ENCODE measurements around the gene NADSYN1.

Gene NADSYN1

GRCh38 chr11:71458146-71459070, 5.4 kb downstream of the NADSYN1 start:
- no peaks in the 10 kb centered on the region for H3K27me3 ChIP-seq (ENCODE audit: control insufficient read depth, low read length)
- peaks cover 75% of the 10 kb centered on the region for H3K36me3 ChIP-seq (ENCODE audit: control insufficient read depth, low read length)
- H4K20me1 ChIP-seq (ENCODE audit: control insufficient read depth, insufficient read depth, low read depth, low read length): peaks cover 11% of the 10 kb centered on the region; the same call in 1 of the 2 replicates
- no peaks in the 10 kb centered on the region for H3F3A ChIP-seq (ENCODE audit: control insufficient read depth, insufficient read depth)
- TF ChIP-seq EZH2phosphoT487 (IDR thresholded peaks at IDR 0.05; ENCODE audit: borderline replicate concordance, low read length) (no peak), CTCF (IDR thresholded peaks at IDR 0.05; ENCODE audit: low read depth, low read length, poor library complexity, severe bottlenecking) (no peak)
- no peak overlapping the region for H3K4me3 ChIP-seq (ENCODE audit: low read length)
- H3K9me2 ChIP-seq (replicated peaks; ENCODE audit: control insufficient read depth, low read length): no peaks in the 10 kb centered on the region
- peaks cover 22% of the 10 kb centered on the region for H3K79me2 ChIP-seq (ENCODE audit: control insufficient read depth, low read length)
- H3K4me1 ChIP-seq (ENCODE audit: control insufficient read depth, low read length): peaks cover 11% of the 10 kb centered on the region
- no peak overlapping the region for H3K4me2 ChIP-seq (ENCODE audit: low read length)
- no peak overlapping the region for H3K27ac ChIP-seq (ENCODE audit: low read depth, low read length)
- H3K9me3 ChIP-seq (ENCODE audit: control insufficient read depth, insufficient read depth, low read length): no peaks in the 10 kb centered on the region

- no peak overlapping the region for H3K4me3 ChIP-seq (ENCODE audit: low read length)
- H3K36me3 ChIP-seq (ENCODE audit: control insufficient read depth, low read length): peaks cover 82% of the 10 kb centered on the region
- TF ChIP-seq CTCF (IDR thresholded peaks at IDR 0.05; ENCODE audit: low read depth, low read length, poor library complexity, severe bottlenecking): no peak
- TF ChIP-seq EZH2phosphoT487 (IDR thresholded peaks at IDR 0.05; ENCODE audit: borderline replicate concordance, low read length): no peak
- H3K4me1 ChIP-seq (ENCODE audit: control insufficient read depth, low read length): peaks cover 6% of the 10 kb centered on the region
- H3F3A ChIP-seq (ENCODE audit: control insufficient read depth, insufficient read depth): no peaks in the 10 kb centered on the region
- H4K20me1 ChIP-seq (ENCODE audit: control insufficient read depth, insufficient read depth, low read depth, low read length): peaks cover 11% of the 10 kb centered on the region; the same call in 1 of the 2 replicates
- peaks cover 14% of the 10 kb centered on the region for H3K79me2 ChIP-seq (ENCODE audit: control insufficient read depth, low read length)
- no peak overlapping the region for H3K27ac ChIP-seq (ENCODE audit: low read depth, low read length)
- no peaks in the 10 kb centered on the region for H3K9me3 ChIP-seq (ENCODE audit: control insufficient read depth, insufficient read depth, low read length)
- no peaks in the 10 kb centered on the region for H3K27me3 ChIP-seq (ENCODE audit: control insufficient read depth, low read length)
- no peaks in the 10 kb centered on the region for H3K9me2 ChIP-seq (replicated peaks; ENCODE audit: control insufficient read depth, low read length)
- no peak overlapping the region for H3K4me2 ChIP-seq (ENCODE audit: low read length)
These were observed 6.2 kb downstream of the NADSYN1 start for GRCh38 chr11:71459076-71459766.

GRCh38 chr11:71459767-71460320, 6.8 kb downstream of the NADSYN1 start:
- Histone ChIP-seq H3K4me1 (ENCODE audit: control insufficient read depth, low read length) (no peaks in the 10 kb centered on the region), H4K20me1 (ENCODE audit: control insufficient read depth, insufficient read depth, low read depth, low read length) (0 out of 2 replicates have a peak, but pooled peaks cover 7% of the 10 kb centered on the region), H3K36me3 (ENCODE audit: control insufficient read depth, low read length) (peaks cover 79% of the 10 kb centered on the region), H3K9me2 (replicated peaks; ENCODE audit: control insufficient read depth, low read length) (no peaks in the 10 kb centered on the region), H3K27me3 (ENCODE audit: control insufficient read depth, low read length) (no peaks in the 10 kb centered on the region), H3K4me3 (ENCODE audit: low read length) (no peak overlapping the region), H3K9me3 (ENCODE audit: control insufficient read depth, insufficient read depth, low read length) (no peaks in the 10 kb centered on the region), H3K27ac (ENCODE audit: low read depth, low read length) (no peak overlapping the region), H3F3A (ENCODE audit: control insufficient read depth, insufficient read depth) (no peaks in the 10 kb centered on the region), H3K4me2 (ENCODE audit: low read length) (no peak overlapping the region), H3K79me2 (ENCODE audit: control insufficient read depth, low read length) (peaks cover 7% of the 10 kb centered on the region)
- TF ChIP-seq EZH2phosphoT487 (IDR thresholded peaks at IDR 0.05; ENCODE audit: borderline replicate concordance, low read length): no peak
- no peak for TF ChIP-seq CTCF (IDR thresholded peaks at IDR 0.05; ENCODE audit: low read depth, low read length, poor library complexity, severe bottlenecking)

Data from DOHH2 (cell line).